HT-29 (cell line): ENCODE measurements around the gene MARCHF9. TPM values are rescaled to one million over a fixed set of nuclear protein-coding genes. Genes with fewer than 3 reads are reported as not detected.
A peak's percentile ranks its signal among the peaks of the same experiment; 100 is the strongest.

Source experiments
- DNase-seq: peaks from one replicate; pipeline ENCODE4 v3.0.0-alpha.2; 2015; ENCODE audit warnings: low spot score
- total RNA-seq: library from RNA; depleted of rRNA; stranded (reverse); fragments of >200 nt; shearing (Covaris generic); gene quantifications from 2 replicates; pipeline ENCODE4 v1.2.3, GENCODE V29; 2014

The MARCHF9 gene
- total RNA-seq, 1 experiment from 2014 or later = 12.3 TPM

DNA sequence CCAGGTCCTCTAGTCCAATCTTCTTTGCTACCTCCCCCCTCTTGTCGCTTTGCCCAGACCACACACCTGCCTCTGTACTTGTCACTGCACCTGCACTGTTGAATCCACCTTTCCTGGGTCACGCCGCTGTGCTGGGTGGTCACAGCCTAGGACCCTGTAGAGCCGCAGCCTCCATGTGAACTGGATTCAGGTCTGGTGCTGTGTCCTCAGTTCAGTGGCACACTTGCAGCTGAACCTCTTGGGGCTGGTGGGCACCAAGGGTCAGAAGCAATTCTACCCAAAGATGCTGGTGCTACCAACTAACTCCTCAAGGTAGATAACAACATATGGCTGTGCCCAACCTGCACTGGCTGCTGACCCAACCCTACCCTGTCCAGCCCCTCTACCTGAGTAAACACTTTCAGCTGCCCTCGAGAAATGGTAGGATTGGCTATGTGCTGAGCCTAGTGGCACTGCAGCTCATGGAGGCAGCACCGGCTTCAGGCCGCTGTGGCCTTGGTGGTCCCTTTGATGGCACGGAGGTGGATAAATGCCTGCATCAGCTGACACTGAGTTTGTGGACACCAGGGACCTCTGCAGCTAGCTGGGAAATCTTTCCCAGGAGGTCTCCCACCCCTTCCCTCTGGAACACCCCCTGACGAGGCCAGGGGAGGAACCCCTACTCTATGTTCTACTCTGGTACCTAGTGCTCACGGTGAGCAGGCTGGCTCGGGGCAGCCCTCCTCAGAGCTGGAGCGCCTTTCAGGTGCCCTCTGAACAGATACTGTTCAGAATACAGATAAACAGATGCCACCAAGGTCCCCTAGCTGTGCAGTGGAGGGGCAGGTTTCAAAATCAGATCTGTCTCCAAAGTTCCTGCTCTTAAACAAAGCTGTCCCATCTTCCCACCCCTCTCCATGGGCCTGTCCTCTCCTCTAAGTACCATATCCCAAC lies 30.6 kb upstream of the MARCHF9 start:
- no peak for DNase-seq

DNA sequence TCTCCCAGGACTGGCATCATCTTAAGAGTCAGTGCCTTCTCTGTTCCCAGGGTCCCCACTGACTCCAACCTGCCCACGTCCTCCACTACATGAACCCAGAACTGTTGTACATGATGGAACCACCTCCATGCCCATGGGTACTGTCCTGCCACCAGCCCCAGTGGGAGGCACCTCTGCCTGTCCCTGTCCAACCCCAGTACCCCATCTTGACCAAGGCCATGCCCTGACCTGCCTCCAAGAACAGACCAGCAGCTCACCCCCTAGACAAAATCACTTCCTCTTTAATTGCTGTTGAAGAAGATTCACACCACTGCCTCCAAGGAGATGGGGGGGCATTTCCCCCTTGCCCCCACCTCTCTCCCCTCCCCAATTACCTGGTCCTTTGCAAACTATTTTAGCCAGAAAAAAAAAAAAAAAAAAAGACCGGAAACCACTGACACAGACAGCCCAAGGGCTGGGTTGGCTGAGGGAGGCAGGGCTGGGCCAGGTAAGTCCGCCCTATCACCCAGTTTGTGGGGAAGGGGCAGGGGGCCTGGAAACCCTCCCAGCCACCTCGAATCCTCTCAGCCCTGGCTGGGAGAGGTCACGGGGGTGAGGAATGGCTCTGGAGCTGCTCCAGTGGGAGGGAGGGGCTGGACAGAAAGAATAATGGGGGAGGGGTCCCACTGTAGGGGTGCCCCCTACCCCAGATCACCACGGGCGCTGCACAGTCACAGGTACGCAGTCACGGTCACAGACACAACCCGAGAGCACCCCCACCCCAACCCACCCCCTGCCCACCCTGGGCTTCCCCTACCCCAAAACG lies 29.8 kb upstream of the MARCHF9 start:
- DNase-seq = no peak

- DNase-seq = no peak
These were observed 29.1 kb upstream of the MARCHF9 start for GRCh38 chr12:57725851-57726150.

GRCh38 chr12:57726151-57726883 lies 28.6 kb upstream of the MARCHF9 start:
- DNase-seq = peak; percentile 80

DNA sequence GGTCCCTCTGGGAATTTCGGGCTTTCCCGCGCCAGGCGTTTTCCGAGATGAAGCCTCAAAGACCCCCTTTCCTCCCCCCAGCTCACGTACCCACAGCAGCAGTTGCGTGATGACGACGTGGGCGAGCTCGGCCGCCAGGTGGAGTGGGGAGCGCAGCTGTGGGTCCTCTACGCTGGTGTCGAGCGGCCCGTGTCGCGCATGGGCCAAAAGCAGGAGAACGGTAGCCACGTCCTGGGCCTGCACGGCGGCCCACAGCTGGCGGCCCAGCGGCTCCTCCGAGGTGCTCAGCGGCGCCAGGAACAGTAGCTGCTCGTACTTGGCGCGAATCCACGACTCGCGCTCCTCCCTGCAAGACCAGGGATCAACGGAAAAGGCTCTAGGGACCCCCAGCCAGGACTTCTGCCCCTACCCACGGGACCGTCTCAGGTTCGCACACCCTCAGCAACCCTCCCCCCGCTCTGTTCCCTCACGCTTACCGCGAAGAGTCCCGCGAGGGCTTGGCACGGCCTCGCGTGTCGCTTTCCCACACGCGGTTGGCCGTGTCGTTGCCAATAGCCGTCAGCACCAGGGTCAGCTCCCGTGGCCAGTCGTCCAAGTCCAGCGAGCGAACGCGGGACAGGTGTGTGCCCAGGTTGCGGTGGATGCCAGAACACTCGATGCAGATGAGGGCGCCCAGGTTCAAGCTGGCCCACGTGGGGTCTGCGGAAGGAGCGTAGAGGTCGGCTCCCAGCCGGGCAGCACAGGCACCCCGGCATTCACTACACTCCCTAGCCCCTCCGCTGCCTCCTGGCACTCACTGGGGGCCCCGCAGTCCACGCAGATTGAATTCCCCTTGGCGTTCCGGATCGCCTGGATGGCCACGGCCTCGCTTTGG lies 27.8 kb upstream of the MARCHF9 start:
- DNase-seq = no peak

DNA sequence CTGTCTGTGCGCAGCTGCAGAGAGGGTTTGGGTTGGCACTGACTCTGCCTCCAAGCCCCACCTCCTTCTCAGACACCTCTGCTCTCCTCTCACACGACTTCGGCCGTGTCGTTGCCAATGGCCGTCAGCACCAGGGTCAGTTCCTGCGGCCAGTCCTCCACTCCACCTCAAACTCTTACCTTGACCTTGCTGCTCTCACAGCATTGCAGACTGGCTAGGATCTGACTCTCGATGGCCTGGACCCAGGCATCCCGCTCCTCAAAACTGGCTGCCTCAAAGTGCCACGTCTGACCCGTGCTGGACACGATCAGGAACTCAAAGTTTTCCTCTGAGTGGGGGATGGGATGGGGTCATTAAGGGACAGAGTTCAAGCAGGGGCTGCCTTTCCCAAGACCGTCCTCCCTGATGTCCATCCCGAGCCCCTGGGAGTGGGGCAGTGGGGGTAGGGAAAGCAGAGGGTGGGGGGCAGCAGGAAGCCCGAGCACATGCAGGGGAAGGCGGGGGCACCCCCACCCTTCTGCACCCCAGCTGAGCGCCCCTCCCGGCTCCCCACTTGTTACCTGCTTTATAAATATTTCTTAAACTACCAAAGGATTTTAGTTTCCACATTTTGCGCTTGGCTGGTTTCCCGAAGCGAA lies 27.0 kb upstream of the MARCHF9 start:
- DNase-seq = no peak

DNA sequence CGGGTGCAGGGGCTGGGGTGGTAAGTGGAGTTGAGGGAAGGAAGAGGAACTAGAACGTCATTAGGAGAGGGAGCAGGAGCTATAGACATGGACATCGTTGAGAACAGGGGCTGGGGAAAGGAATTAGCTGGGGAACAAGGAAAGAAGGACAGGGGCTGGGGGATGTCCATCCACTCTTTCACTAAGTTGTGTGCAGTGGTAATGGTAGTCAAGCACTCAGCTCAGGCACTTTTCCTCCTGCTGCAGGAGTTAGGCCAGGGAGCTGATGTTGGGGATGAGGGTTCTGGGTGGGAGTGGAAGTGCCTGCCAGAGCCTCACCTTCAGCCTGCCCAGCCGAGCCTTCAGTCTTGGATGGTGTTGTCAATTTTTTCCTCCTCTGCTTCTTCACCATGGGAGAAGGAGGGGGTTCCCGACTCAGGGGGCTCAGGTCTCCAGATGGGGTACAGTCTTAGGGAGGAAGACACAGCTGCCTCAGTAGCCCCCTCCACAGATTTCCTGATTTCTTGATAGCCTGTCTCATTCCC lies 25.5 kb upstream of the MARCHF9 start:
- DNase-seq = no peak

DNA sequence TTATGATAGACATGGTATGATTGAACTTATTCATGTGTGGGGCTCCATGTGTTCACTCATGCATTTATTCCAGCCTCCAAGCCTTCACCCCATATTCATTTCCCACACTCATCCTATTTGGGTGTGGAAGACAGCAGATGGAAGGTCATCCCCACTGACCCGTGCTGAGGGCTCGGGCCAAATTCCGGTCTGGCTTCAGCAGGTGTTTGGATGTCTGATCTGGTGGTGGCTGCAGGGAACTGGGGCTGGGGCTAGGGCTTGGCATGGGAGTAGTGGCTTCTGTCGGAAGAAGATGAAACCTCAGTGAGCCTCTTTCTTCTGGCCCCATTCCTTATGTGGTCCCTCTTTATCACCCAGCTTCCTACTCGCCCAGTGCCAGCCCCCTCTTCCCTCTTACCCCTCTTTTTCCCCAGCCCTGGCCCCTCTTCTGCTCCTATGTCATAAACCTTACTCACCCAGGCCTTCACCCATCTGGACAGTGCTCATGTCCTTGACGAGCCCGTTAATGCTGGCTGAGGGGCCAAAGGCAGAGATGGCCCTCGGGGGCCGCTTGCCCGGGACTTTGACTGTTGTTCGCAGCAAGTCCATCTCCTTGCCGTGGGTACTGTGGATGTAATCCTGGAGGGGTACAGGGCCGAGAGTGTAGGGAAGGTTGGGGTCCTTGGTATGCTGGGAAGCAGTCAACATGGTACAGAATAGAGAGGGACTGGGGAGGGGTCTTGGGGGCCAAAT lies 24.4 kb upstream of the MARCHF9 start:
- no peak for DNase-seq

DNA sequence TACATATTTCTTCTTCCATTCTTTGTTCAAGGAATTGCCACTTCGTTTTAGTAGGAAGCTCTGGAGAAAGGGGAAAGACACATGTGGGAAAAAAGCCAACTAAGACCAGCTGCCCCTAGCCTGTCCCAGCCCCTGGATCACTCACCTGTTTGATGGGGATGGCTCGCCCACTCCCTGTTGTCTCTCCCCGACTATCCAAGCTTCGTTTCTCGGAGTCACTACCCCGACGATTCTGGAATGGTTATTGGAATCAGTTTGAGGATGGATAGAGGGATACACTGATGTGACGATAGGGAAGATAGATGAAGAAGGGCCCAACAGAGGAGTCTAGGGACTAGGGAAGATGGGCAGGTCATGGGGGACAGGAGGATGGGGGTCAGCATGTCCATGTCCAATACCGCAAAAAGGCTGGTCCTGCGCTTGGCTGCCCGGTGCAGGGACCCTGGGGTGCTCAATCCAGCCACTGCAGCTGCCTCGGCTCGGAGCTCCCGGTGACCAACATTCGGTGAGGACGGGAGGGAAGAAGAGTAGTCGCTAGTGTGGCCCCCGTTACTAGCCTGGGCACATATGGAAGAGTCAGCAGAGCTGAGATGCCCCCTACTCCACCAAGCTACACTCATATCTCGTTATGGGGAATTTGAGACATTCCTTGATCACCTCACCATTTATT lies 23.4 kb upstream of the MARCHF9 start:
- DNase-seq = no peak

GRCh38 chr12:57732270-57732669 lies 22.6 kb upstream of the MARCHF9 start:
- no peak for DNase-seq

DNA sequence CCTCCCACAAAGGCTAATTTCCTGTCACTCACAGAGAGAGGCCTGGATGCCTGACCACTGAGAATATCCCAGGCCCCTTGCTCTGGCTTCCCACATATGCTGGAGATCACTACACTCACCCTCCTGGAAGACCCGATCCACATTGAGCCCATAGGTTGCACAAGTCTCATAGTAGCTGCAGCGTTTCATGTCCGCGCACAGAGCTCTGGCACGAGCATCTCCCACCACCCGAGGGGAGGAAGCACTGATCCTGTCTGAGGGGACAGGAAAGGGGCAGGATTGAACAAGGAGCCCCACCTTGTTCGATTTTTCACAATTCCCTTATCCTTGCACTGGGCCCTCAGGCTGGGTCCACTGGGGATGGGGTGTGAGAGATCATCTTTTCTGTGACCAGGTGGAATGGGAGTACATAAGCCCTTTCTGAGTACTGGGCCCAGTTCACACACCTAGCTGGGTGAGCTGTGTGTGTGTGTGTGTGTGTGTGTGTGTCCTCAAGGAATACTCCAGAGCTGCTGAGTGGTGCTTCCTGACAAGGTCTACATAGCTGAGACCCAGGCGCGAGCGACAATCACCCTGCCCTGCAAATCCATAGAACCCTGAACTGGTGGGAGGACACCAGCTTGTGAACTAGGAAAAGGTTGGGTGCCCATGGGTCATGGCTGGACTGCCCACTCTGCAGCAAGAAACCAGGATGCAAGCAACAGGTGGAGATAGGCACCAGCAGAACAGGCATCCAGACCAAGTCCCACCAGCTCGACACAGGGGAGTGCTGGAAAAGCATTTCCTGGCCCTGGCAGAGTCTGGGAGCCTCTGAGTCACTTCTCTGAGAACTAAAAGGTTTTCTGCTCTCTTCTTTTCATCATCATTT lies 21.9 kb upstream of the MARCHF9 start:
- DNase-seq = no peak

DNA sequence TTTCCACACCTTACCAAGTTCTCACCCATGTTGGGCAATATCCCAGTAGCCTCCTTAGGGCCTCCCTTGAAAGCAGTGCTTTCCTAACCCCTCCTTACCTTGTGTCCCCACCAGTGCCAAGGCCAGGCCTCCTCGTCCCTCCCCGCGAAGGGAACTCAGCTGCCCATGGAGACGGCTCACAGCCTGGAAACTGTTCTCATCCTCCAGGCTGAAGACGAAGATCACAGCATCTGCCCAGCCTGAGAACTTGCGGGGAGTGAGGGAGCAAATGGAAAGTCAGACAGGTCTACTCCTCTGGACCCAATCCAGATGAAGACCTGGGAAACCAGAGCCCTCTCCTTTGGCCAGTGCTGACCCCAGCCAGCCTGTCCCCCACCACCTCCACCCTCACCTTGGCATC lies 21.0 kb upstream of the MARCHF9 start:
- DNase-seq = no peak

GRCh38 chr12:57734591-57734990 lies 20.3 kb upstream of the MARCHF9 start:
- no peak for DNase-seq

DNA sequence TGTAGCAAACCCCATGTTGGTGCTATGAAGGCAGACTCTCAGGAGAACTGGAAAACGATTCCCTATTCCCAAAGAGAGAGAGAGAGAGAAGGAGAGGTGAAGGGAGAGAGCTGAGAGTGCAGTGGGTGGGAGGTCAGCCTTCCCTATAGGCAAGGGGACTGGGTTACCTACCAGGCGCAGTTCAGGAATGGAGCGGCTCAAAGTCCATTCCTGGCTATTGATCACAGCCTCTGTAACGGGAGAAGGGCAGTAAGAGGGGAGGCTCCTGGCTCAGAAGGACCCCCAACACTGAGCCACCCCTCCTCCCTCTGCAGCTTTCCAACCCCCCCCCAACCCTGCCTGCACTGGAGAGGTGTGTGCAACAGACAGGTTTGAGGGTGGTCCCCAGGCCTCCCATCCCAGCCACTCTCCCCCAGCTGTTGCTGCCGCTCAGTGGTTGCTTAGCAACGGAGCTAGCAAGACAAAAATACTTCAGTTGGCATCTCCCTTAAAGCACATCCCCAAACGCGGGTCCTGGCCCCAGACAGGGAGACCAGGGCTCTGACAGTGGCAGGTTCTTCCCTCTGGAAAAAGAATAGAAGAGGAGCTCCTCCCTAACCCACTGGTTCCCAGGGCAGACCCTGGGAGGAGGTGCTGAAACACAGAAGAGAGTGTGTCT lies 19.6 kb upstream of the MARCHF9 start:
- DNase-seq = no peak

DNA sequence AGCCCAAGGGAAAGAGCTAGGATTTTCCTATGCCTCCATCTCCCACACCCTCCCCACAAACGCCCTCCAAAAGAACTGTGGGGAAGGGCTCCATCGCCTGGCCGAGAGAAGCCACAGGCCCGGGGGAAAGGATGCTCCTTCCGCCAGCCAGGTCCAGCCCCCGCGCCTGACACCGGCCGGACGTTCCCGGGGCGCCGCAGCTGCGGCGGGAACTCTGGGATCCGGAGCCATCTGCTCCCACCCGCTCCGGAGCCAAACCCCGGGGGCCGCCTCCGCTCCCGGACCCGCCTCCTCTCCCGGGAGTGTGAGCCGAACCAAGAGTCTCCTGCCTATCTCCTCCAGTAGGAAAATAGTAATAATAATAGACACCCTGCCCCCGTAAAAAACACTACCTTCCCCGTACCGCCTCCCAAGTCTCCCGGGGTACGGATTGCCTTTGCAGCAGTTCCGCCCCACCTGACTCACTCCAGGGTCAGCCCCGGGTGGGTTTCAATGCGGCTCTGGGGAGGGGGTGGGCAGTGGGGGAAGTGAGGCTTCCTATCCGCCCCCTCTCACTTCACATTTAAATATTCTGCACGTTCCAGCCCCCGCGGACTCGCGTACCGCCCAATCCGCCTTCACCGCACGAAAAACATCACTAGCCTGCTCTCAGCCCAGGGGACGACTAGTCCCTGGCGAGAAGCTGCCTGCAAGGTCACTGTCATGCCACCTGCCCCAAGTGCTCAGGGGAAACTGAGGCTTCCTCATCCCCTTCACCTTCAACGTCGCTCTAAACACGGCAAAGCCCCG lies 18.8 kb upstream of the MARCHF9 start:
- no peak for DNase-seq

- no peak for DNase-seq
These were observed 18.0 kb upstream of the MARCHF9 start for GRCh38 chr12:57736741-57737466.
